Activated naive CD8-positive, alpha-beta T cell treated with anti-CD3 and anti-CD28 coated beads for 36 hours (primary cell): ENCODE results near the gene BST1. TPM values are rescaled to one million over a fixed set of nuclear protein-coding genes. Genes with fewer than 3 reads are reported as not detected.
A peak's percentile ranks its signal among the peaks of the same experiment; 100 is the strongest.
"Not testable (repeated sequence)": the region's sequence is repeated elsewhere in the genome, so short reads cannot be mapped to it uniquely, and the experiment has no call there.

Source experiments
- DNase-seq: peaks from one replicate; pipeline ENCODE4 v3.0.0; 2021
- H3K27ac Mint-ChIP-seq: one replicate; pipeline ENCODE4 v1.8.0; 2022; ENCODE audit warnings: mild to moderate bottlenecking, moderate library complexity, mixed read lengths
- H3K27me3 Mint-ChIP-seq: one replicate; pipeline ENCODE4 v1.8.0; 2022; ENCODE audit warnings: mild to moderate bottlenecking, mixed read lengths
- H3K36me3 Mint-ChIP-seq: one replicate; pipeline ENCODE4 v1.8.0; 2021; ENCODE audit warnings: mild to moderate bottlenecking, mixed read lengths
- H3K4me1 Mint-ChIP-seq: one replicate; pipeline ENCODE4 v1.8.0; 2021; ENCODE audit warnings: mixed read lengths
- H3K4me3 Mint-ChIP-seq: one replicate; pipeline ENCODE4 v1.8.0; 2022; ENCODE audit warnings: mild to moderate bottlenecking, moderate library complexity, mixed read lengths
- H3K9me3 Mint-ChIP-seq: one replicate; pipeline ENCODE4 v1.8.0; 2022; ENCODE audit warnings: mixed read lengths
- total RNA-seq, 2 experiments: library from RNA; stranded (reverse); gene quantifications; one replicate each; pipeline ENCODE4 v1.2.3, GENCODE V29; 2021

Gene BST1
- total RNA-seq, 2 experiments from 2014 or later: 0.38 to 0.54 TPM

DNA sequence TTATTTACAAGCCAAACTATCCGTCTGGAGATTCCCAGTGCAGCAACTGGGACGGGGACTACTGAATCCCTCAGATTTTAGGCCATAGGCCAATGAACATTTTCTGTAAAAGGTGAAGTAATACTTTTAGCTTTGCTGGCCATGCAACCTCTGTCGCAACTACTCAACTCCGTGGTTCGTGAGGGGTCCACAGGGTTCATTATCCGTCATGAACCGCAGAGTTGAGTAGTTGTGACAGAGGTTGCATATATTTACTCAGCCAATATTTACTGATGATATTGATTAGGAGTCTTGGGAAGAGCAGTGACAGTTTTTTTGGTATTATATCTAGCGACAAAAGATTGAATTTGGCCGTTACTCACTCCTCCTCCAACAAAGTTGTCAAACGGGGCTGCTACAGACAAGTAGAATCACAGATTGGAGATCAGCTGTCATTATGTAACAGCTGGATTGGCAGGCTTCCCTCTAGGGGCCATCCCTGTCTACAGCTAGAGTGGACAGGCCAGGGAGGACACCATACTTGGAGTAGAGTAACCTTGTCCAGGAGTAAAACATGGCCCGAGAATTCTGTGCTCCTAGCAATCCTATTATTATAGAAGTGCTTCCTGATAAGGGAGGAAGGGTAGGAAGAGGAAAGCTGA is 38.0 kb downstream of the BST1 start:
- DNase-seq: no peak
- Mint-ChIP-seq H3K4me1 (peaks cover 32% of the 10 kb centered on the region), H3K4me3 (no peak overlapping the region), H3K9me3 (peaks cover 29% of the 10 kb centered on the region), H3K27ac (no peak overlapping the region), H3K27me3 (no peaks in the 10 kb centered on the region), H3K36me3 (peaks cover 27% of the 10 kb centered on the region)

DNA sequence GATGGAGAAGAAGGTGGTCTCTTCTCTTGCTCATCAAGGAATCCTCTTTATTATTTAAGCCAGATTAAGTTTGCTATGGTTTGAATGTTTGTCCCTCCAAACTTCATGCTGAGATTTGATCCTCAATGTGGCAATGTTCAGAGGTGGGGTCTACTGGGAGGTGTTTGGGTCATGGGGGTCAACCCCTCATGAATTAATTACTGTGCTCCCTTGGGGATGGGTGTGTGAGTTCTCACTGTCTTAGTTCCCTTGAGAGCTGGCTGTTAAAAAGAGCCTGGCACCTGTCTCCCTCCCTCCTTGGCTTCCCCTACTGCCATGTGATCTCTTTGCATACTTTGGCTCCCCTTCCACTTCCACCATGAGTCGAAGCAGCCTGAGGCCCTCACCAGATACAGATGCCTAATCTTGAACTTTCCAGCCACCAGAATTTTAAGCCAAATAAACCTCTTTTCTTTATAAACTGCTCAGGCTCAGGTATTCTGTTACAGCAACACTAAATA is 39.3 kb downstream of the BST1 start:
- peaks cover 36% of the 10 kb centered on the region for H3K4me1 Mint-ChIP-seq
- H3K9me3 Mint-ChIP-seq: peaks cover 34% of the 10 kb centered on the region
- no peaks in the 10 kb centered on the region for H3K27me3 Mint-ChIP-seq
- H3K36me3 Mint-ChIP-seq: peaks cover 29% of the 10 kb centered on the region
- H3K27ac Mint-ChIP-seq: no peak overlapping the region
- no peak for DNase-seq
- no peak overlapping the region for H3K4me3 Mint-ChIP-seq

DNA sequence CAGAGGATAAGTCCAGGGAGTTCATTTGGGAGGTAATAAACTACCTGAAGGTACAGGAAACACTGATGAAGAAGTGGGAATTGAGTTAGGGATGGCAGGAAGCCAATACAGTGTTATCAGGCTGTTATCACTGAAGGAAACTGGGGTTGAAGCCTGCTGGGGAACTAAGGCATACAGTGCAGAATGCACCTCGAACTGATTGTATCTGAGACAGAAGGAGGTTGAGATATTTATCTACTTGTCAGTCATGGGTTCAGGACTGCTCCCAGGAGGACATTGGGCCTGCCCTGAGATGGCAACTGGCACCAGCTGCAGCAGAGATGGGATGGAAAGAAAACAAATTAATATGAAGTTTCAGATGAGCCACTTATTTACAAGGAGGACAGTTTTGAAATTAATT is 39.8 kb downstream of the BST1 start:
- DNase-seq: no peak
- H3K4me3 Mint-ChIP-seq: no peak overlapping the region
- no peak overlapping the region for H3K27ac Mint-ChIP-seq
- peaks cover 34% of the 10 kb centered on the region for H3K9me3 Mint-ChIP-seq
- H3K4me1 Mint-ChIP-seq: peaks cover 31% of the 10 kb centered on the region
- peaks cover 29% of the 10 kb centered on the region for H3K36me3 Mint-ChIP-seq
- no peaks in the 10 kb centered on the region for H3K27me3 Mint-ChIP-seq

DNA sequence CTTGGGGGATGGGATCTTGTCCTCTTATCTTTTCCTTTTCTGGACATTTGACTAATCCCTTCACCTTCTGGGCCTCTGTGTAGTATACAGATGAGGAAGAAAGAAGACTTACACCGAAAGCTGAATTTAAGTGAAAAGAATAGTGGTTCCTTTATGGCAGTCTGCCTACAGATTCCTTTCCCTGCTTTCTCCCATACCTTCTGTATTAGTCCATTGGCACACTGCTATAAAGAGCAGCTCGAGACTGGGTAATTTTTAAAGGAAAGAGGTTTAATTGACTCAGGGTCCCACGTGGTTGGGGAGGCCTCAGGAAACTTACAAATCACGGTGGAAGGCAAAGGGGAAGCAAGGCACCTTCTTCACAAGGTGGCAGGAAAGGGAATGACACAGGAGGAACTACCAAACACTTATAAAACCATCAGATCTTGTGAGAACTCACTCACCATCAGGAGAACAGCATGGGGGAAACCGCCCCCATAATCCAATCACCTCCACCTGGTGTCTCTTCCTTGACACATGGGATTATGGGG is 41.2 kb downstream of the BST1 start:
- peaks cover 34% of the 10 kb centered on the region for H3K9me3 Mint-ChIP-seq
- no peak for DNase-seq
- no peak overlapping the region for H3K27ac Mint-ChIP-seq
- no peak overlapping the region for H3K4me3 Mint-ChIP-seq
- peaks cover 19% of the 10 kb centered on the region for H3K4me1 Mint-ChIP-seq
- peaks cover 29% of the 10 kb centered on the region for H3K36me3 Mint-ChIP-seq
- H3K27me3 Mint-ChIP-seq: no peaks in the 10 kb centered on the region

DNA sequence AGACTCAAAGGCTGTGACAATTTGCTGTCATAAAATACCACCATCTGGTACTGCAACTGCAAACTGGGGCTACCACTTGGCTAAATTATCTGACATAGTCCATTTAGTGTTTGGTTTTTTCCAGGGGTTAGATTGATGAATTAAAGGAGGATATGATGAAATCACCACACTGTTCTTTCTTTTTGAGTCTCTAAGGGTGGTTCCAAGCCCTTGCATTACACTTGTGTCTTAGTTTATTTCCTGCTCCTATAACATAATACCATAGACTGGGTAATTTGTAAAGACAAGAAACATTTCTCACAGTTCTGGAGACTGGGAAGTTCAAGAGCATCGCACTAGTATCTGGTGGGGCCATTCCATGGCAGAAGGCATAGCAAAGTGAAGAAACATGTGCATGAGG is 43.2 kb downstream of the BST1 start:
- peaks cover 8% of the 10 kb centered on the region for H3K4me1 Mint-ChIP-seq
- no peaks in the 10 kb centered on the region for H3K27me3 Mint-ChIP-seq
- H3K36me3 Mint-ChIP-seq: peaks cover 17% of the 10 kb centered on the region
- peaks cover 28% of the 10 kb centered on the region for H3K9me3 Mint-ChIP-seq
- DNase-seq: no peak
- H3K4me3 Mint-ChIP-seq: no peak overlapping the region
- H3K27ac Mint-ChIP-seq: peak overlapping the region; percentile 47

DNA sequence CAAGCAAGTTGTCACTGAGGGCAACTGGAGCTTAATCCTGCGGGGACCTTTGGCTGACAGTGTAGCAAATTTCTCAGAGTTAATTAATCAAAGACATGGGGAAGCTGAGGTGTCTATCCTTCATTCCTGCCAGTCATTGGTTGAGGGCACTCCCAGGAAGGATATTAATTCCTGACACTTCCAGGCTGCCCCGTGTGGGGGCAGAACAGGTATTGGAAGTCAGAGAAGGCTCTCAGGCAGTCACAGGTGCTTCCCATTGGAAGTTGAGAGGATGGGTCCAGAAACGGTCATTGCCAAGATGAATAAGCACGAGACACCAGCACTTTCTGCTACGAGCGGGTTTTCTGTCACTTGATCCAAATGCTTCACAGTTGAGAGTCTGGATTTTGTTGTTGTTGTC is 46.1 kb downstream of the BST1 start:
- Mint-ChIP-seq H3K27ac (no peak overlapping the region), H3K4me3 (no peak overlapping the region), H3K36me3 (peaks cover 2% of the 10 kb centered on the region), H3K9me3 (peaks cover 10% of the 10 kb centered on the region), H3K27me3 (no peaks in the 10 kb centered on the region), H3K4me1 (peaks cover 14% of the 10 kb centered on the region)
- no peak for DNase-seq

DNA sequence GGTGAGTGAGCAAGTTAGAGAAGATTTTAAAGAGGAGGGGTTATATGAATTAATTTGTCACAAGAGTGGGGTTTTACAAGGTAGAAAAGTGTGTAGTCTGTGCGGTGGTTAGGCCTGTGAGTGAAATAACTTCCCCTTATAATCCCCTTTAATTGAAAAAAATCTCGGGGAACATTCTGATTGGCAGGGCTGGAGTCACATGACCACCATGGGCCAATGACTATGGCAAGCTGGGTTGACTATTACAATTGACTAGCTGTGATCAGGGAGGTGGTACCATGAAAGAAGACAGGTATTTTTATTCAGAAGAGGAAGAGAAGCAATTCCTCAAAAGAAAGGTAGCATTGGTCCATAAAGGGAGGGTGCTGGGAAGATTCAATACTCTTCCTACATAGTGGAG is 48.3 kb downstream of the BST1 start:
- Mint-ChIP-seq H3K4me3 (no peak overlapping the region), H3K4me1 (peaks cover 29% of the 10 kb centered on the region), H3K9me3 (peaks cover 11% of the 10 kb centered on the region), H3K27ac (no peak overlapping the region), H3K27me3 (no peaks in the 10 kb centered on the region), H3K36me3 (peaks cover 8% of the 10 kb centered on the region)
- no peak for DNase-seq

DNA sequence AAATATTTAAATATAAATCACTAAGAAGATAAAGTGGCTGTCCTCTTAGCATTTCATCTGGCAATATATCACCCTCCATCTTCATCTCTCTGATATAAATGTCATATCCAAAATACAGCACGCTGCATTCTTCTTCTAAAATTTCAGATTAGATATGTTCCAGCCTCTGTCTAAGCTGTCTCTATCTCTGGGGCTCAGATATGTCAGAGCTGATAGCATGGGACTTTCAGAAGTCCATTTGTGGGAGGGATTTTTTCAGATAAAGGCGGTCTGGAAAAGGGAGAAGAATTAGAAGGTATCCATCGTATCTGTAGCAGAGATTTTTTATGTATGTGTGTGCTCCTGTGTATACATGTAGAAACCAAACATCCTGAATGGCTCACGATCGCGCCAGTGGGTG is 50.2 kb downstream of the BST1 start:
- H3K36me3 Mint-ChIP-seq: peaks cover 6% of the 10 kb centered on the region
- no peak overlapping the region for H3K27ac Mint-ChIP-seq
- no peak overlapping the region for H3K4me3 Mint-ChIP-seq
- DNase-seq: no peak
- H3K4me1 Mint-ChIP-seq: peaks cover 38% of the 10 kb centered on the region
- peaks cover 9% of the 10 kb centered on the region for H3K9me3 Mint-ChIP-seq
- no peaks in the 10 kb centered on the region for H3K27me3 Mint-ChIP-seq

DNA sequence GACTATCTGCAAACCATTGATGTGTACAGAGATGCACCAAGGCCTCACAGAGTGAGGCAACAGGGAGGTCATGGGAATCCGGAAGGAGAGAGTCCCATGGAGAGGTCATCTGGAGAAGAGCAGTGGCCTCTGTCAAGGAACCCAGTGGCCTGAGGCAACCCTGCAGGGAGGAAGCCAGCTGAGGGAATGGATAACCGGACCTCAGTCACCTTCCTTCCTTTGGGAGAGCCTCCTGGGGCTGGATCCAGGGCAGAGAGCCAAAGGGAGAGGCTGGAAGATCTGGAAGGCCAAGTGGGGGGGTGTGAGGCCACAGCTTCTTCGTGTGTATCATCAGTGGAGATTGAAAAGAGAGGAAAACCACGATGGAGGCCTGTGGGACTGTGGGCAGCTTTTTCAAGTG is 50.9 kb downstream of the BST1 start:
- H3K9me3 Mint-ChIP-seq: peaks cover 9% of the 10 kb centered on the region
- no peak for DNase-seq
- no peaks in the 10 kb centered on the region for H3K27me3 Mint-ChIP-seq
- H3K4me3 Mint-ChIP-seq: no peak overlapping the region
- H3K36me3 Mint-ChIP-seq: peaks cover 6% of the 10 kb centered on the region
- H3K4me1 Mint-ChIP-seq: peaks cover 38% of the 10 kb centered on the region
- peak overlapping the region; percentile 92 for H3K27ac Mint-ChIP-seq

DNA sequence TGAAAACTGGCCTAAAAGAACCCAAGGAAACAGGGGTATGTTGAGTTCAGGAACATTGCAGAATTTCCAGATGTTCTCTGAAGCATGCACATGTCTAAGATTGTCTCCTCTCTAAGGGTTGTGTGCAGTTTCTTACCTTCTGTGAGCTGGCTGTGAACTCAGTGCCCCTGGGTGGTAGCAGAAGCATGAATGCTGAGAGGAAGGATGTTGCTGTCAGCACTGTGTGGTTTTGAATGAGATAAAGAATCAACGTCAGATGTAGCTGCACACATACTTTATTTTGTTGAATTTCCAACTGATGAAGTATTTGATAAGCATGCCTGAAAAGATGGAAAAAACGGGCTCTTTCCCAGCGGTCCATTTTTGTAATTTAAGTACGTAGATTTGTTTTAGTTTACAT is 51.5 kb downstream of the BST1 start:
- DNase-seq: peak; percentile 40
- Mint-ChIP-seq H3K27ac (peak overlapping the region; percentile 92), H3K4me1 (peaks cover 38% of the 10 kb centered on the region), H3K27me3 (no peaks in the 10 kb centered on the region), H3K9me3 (peaks cover 9% of the 10 kb centered on the region), H3K4me3 (no peak overlapping the region), H3K36me3 (peaks cover 6% of the 10 kb centered on the region)

DNA sequence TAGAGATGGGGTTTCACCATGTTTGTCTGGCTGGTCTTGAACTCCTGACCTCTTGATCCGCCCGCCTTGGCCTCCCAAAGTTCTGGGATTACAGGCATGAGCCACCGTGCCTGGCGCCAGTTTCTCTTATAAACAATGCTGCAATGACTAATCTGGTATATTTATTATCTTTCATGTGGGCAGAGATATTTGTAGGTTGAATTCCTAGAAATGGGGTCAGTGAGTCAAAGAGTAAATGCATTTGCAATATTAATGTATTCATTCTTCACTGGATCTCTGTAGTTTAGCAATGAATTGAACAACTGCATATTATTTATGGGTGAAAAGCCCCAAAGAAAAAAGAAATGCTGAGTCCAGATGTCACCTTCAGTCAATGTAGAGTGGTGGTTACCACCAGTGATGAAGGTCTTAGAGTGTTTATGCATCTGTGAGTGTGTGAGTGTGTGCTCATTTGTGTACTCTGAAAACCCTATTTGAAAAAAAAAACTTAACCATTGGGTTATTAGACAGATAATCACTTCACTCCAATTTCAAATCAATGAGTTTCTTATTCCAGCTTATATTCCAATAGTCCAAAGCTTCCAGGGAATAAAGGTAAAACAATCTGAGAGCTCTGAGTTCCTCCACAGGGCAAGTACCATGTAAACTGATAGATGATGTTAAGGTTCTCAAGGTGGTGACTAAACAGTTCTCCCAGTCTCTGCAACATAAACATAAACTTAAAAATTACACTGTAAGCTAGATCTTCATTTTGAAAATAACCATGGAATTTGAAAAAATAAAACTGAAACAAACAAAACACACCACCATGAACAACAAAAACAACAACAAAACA is 52.7 kb downstream of the BST1 start:
- Mint-ChIP-seq H3K4me1 (peaks cover 38% of the 10 kb centered on the region), H3K9me3 (peaks cover 9% of the 10 kb centered on the region), H3K36me3 (peaks cover 6% of the 10 kb centered on the region)

DNA sequence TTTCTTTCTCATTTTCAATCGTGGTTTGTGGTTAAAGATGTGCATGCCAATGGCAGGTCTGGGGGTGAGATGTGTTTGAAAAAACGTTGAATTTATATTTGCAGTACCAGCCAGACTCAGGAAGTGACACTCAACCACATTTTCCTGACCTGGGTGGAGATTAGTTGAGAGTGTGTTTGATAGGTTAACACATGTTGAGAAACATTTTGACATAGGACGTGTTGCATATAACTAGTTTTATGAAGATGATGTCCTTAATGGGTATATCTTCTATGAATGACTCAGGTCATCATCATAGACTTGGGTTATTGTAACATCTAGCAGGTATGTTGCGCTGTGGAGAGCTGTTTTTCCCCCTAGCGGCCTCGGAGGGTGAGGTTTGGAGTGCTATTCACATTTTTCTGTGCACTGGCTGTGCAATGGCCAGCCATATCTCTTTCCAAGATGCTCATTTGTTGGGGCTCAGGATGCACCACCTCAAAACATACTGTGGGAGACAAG is 53.5 kb downstream of the BST1 start:
- Mint-ChIP-seq H3K9me3 (peaks cover 9% of the 10 kb centered on the region), H3K4me1 (peaks cover 38% of the 10 kb centered on the region), H3K4me3 (peak overlapping the region; percentile 69), H3K36me3 (peaks cover 6% of the 10 kb centered on the region), H3K27ac (peak overlapping the region; percentile 92), H3K27me3 (no peaks in the 10 kb centered on the region)
- peak; percentile 80 for DNase-seq

More for the DNA sequence above, 52.7 kb downstream of the BST1 start:
- DNase-seq: peak; percentile 72
- peak overlapping the region; percentile 69 for H3K4me3 Mint-ChIP-seq
- H3K27me3 Mint-ChIP-seq: no peaks in the 10 kb centered on the region
- peak overlapping the region; percentile 92 for H3K27ac Mint-ChIP-seq

DNA sequence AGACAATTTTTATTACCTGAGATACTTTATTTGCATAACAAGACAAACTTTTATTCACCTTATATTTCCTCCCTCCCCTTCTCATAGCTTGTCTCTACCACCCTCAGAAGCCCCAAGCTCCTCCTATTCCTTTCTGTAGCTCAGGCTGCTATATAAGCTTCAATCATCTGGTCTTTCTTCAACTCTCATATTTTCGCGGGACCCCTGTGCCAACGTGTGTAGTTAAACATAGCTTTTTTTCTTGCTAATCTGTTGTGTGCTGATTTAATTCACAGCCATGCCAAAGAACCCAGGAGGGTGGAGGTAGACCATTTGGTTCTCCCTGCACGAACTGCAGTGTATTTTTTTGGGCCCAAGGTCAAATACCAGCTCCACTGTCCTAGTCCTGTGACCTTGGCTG is 54.2 kb downstream of the BST1 start:
- Mint-ChIP-seq H3K27ac (peak overlapping the region; percentile 92), H3K9me3 (peaks cover 9% of the 10 kb centered on the region), H3K4me1 (peaks cover 38% of the 10 kb centered on the region), H3K36me3 (peaks cover 6% of the 10 kb centered on the region), H3K4me3 (peak overlapping the region; percentile 69), H3K27me3 (no peaks in the 10 kb centered on the region)
- no peak for DNase-seq

DNA sequence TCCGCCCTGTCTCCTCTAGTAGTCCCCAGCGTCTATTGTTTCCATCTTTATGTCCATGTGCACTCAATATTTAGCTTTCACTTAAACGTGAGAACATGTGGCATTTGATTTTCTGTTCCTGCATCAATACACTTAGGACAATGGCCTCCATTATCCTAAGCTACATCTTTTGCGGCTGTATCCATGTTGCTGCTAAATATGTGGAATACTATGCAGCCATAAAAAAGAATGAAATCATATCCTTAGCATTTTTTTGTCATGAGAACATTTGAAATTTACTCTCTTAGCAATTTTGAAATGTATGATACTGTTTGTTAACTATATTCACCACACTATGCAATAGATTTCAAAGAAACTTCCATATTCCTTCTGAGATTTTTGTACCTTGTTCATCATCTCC is 55.4 kb downstream of the BST1 start:
- Mint-ChIP-seq H3K27ac (no peak overlapping the region), H3K4me1 (peaks cover 41% of the 10 kb centered on the region), H3K27me3 (no peaks in the 10 kb centered on the region), H3K9me3 (peaks cover 9% of the 10 kb centered on the region), H3K36me3 (peaks cover 6% of the 10 kb centered on the region), H3K4me3 (no peak overlapping the region)
- DNase-seq: no peak

DNA sequence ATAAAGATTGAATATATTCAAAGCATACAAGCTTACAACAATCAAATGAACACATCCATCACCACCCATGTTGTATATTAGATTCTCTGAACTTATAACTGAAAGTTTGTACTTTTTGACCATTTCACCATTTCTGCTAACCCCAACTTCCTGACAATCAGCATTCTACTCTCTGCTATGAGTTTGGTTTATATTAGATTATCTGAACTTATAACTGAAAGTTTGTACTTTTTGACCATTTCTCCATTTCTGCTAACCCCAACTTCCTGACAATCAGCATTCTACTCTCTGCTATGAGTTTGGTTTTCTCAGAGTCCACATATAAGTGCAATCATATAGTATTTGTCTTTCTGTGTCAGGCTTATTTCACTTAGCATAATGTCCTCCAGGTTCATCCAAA is 59.6 kb downstream of the BST1 start:
- not testable (repeated sequence) for H3K9me3 Mint-ChIP-seq, H3K27me3 Mint-ChIP-seq, DNase-seq, H3K27ac Mint-ChIP-seq, H3K36me3 Mint-ChIP-seq, H3K4me3 Mint-ChIP-seq
- H3K4me1 Mint-ChIP-seq: peaks cover 25% of the 10 kb centered on the region
